ENCODE data around the gene ACAD10. TPM values are rescaled to one million over a fixed set of nuclear protein-coding genes. Genes with fewer than 3 reads are reported as not detected.

ACAD10 gene
- total and polyA plus RNA-seq, 10 of the 15 experiments (the other 5 are each of a cell fraction or from before 2014, with no cell fraction given), result 2.9 to 21.9 (median 17.5) TPM

GRCh38 chr12:111691262-111691661 is 5.4 kb downstream of the ACAD10 start:
- Histone ChIP-seq H3K9ac (ENCODE audit: control insufficient read depth, insufficient read depth, low read length) (no peak overlapping the region), H3K4me1 (ENCODE audit: control insufficient read depth, insufficient read depth, low read length) (peaks cover 8% of the 10 kb centered on the region), H3K4me3 (no peak overlapping the region), H3K27ac (ENCODE audit: control insufficient read depth, insufficient read depth) (no peak overlapping the region), H4K20me1 (ENCODE audit: control insufficient read depth, insufficient read depth) (no peaks in the 10 kb centered on the region), H3K9me3 (replicated peaks; ENCODE audit: control insufficient read depth, insufficient read depth, low read length) (no peaks in the 10 kb centered on the region), H3K36me3 (ENCODE audit: control insufficient read depth in 2 of 2, insufficient read depth in 2 of 2, low read length in 1 of 2) (0 out of 4 replicates have a peak, but pooled peaks cover 0 to 4% of the 10 kb centered on the region in 2 experiments), H3K79me2 (ENCODE audit: control insufficient read depth, insufficient read depth, low read length) (peaks cover 14% of the 10 kb centered on the region), H3K27me3 (replicated peaks in 1 of 2; ENCODE audit: control insufficient read depth in 2 of 2, insufficient read depth in 2 of 2, low read length in 1 of 2) (no peaks in the 10 kb centered on the region), H2AFZ (ENCODE audit: control insufficient read depth, low read depth, low read length) (no peak overlapping the region), H3K4me2 (ENCODE audit: control insufficient read depth, insufficient read depth) (no peak overlapping the region)
- in situ Hi-C loops (cut with MboI), result no loop called here
- intact Hi-C loops (cut with micrococcal nuclease; ENCODE audit: unreplicated experiment), result no loop called here
- no peak for DNase-seq (ENCODE audit: low read depth, low spot score)
- no peak for FAIRE-seq
- TF ChIP-seq EZH2 (IDR thresholded peaks at IDR 0.05; ENCODE audit: borderline replicate concordance, control insufficient read depth, low read depth, low read length), result no peak
- no peak for TF ChIP-seq NR2C1 (IDR thresholded peaks at IDR 0.05)
- TF ChIP-seq EGR1 (IDR thresholded peaks at IDR 0.05; ENCODE audit: borderline replicate concordance in 1 of 2, low read depth in 2 of 2, low read length in 2 of 2), result no peak
- TF ChIP-seq CEBPB (IDR thresholded peaks at IDR 0.05; ENCODE audit: borderline replicate concordance in 1 of 2, low read depth in 2 of 2, low read length in 2 of 2), result no peak
- no peak for TF ChIP-seq EP300 (IDR thresholded peaks at IDR 0.05; ENCODE audit: borderline replicate concordance in 1 of 2, control insufficient read depth in 1 of 2, low read depth in 2 of 2, low read length in 2 of 2)
- TF ChIP-seq BMI1 (IDR thresholded peaks at IDR 0.05; ENCODE audit: borderline replicate concordance), result no peak
- no peak for TF ChIP-seq WRNIP1 (IDR thresholded peaks at IDR 0.05; ENCODE audit: borderline replicate concordance, low read depth, low read length)
- no peak for TF ChIP-seq CREM (IDR thresholded peaks at IDR 0.05; ENCODE audit: low read depth)
- no peak for TF ChIP-seq ATF7 (IDR thresholded peaks at IDR 0.05; ENCODE audit: low read depth)
- TF ChIP-seq FOXM1 (IDR thresholded peaks at IDR 0.05; ENCODE audit: low read depth, low read length), result no peak
- BruUV-seq (replicated peaks), result no TSS peak
- ChIA-PET RAD21 (ENCODE audit: unreplicated experiment) (no interaction called here), CTCF (interaction anchor here (1.1 to 1.2 kb wide), 3 partner anchors 17 to 124 kb away, joined by 3 to 4 read pairs (median 3); no protein-coding TSS in a partner anchor), POLR2A (no interaction called here), SMC1A (ENCODE audit: uncharacterized antibody, unreplicated experiment) (interaction anchor here (1.1 kb wide), 1 partner anchor 10 kb away, joined by 4 read pairs; no protein-coding TSS in a partner anchor)
- 98% methylated on average over 3 of the region's 3 CpGs for WGBS (ENCODE audit: insufficient coverage, insufficient replicate concordance, low lambda C conversion rate, missing lambda C conversion rate)
- ATAC-seq, result no peak
